ENCODE data around the gene CD7.
A peak's percentile ranks its signal among the peaks of the same experiment; 100 is the strongest.

CD7 gene

GRCh38 chr17:82338858-82339633 is 21.6 kb upstream of the CD7 start:
- no peak overlapping the region for H3K4me3 ChIP-seq (ENCODE audit: low read length)
- no peak for TF ChIP-seq ZNF274 (IDR thresholded peaks at IDR 0.05; ENCODE audit: low read depth, low read length)

- no peak for TF ChIP-seq ZNF274 (IDR thresholded peaks at IDR 0.05; ENCODE audit: low read depth, low read length)
- H3K4me3 ChIP-seq (ENCODE audit: low read length): peak overlapping the region; percentile 24; the same call in 1 of the 2 replicates
Measured at GRCh38 chr17:82334622-82335394, 17.4 kb upstream of the CD7 start.

- TF ChIP-seq ZNF274 (IDR thresholded peaks at IDR 0.05; ENCODE audit: low read depth, low read length): no peak
- H3K4me3 ChIP-seq (ENCODE audit: low read length): no peak overlapping the region; the same call in 1 of the 2 replicates
Measured at GRCh38 chr17:82334204-82334621, 16.8 kb upstream of the CD7 start.

- H3K4me3 ChIP-seq (ENCODE audit: low read length): no peak within 1 kb of the TSS; the same call in 1 of the 2 replicates
- no peak for TF ChIP-seq ZNF274 (IDR thresholded peaks at IDR 0.05; ENCODE audit: low read depth, low read length)
Measured at GRCh38 chr17:82333279-82334171, 16.1 kb upstream of the CD7 start, which contains the start of gene SECTM1. TSS of gene SECTM1 (minus strand) at chr17:82333766. CDS start at chr17:82327240, 6,526 bp downstream.

GRCh38 chr17:82332669-82333278 is 15.4 kb upstream of the CD7 start:
- no peak overlapping the region for H3K4me3 ChIP-seq (ENCODE audit: low read length)
- TF ChIP-seq ZNF274 (IDR thresholded peaks at IDR 0.05; ENCODE audit: low read depth, low read length): no peak

- H3K4me3 ChIP-seq (ENCODE audit: low read length): no peak overlapping the region
- TF ChIP-seq ZNF274 (IDR thresholded peaks at IDR 0.05; ENCODE audit: low read depth, low read length): no peak
Measured at GRCh38 chr17:82331345-82331939, 14.0 kb upstream of the CD7 start.

- TF ChIP-seq ZNF274 (IDR thresholded peaks at IDR 0.05; ENCODE audit: low read depth, low read length): no peak
- no peak overlapping the region for H3K4me3 ChIP-seq (ENCODE audit: low read length)
Measured at GRCh38 chr17:82330322-82331239, 13.2 kb upstream of the CD7 start.

GRCh38 chr17:82329683-82330321 is 12.4 kb upstream of the CD7 start:
- TF ChIP-seq ZNF274 (IDR thresholded peaks at IDR 0.05; ENCODE audit: low read depth, low read length): no peak
- H3K4me3 ChIP-seq (ENCODE audit: low read length): no peak overlapping the region

GRCh38 chr17:82328994-82329507 is 11.6 kb upstream of the CD7 start:
- no peak overlapping the region for H3K4me3 ChIP-seq (ENCODE audit: low read length)
- no peak for TF ChIP-seq ZNF274 (IDR thresholded peaks at IDR 0.05; ENCODE audit: low read depth, low read length)

- H3K4me3 ChIP-seq (ENCODE audit: low read length): no peak overlapping the region
- TF ChIP-seq ZNF274 (IDR thresholded peaks at IDR 0.05; ENCODE audit: low read depth, low read length): no peak
Measured at GRCh38 chr17:82328141-82328993, 11.0 kb upstream of the CD7 start.

- H3K4me3 ChIP-seq (ENCODE audit: low read length): no peak overlapping the region
- no peak for TF ChIP-seq ZNF274 (IDR thresholded peaks at IDR 0.05; ENCODE audit: low read depth, low read length)
Measured at GRCh38 chr17:82327757-82328140, 10.3 kb upstream of the CD7 start.

Data from GM08714 (cell line).